ENCODE data around the gene ITGA2.

GRCh38 chr5:52950686-52951085 is 38.5 kb upstream of the ITGA2 start:
- no peak for TF ChIP-seq CTCF (IDR thresholded peaks at IDR 0.05)
- no peak for TF ChIP-seq POLR2A (IDR thresholded peaks at IDR 0.05)
- TF ChIP-seq POLR2AphosphoS5 (IDR thresholded peaks at IDR 0.05): no peak
